Fibroblast of villous mesenchyme (primary cell): Measurements from ENCODE around the gene MLF1. TPM values are rescaled to one million over a fixed set of nuclear protein-coding genes. Genes with fewer than 3 reads are reported as not detected.

Experiments used
- DNase-seq: peaks from one replicate; pipeline ENCODE4 v3.0.0-alpha.2; 2010; ENCODE audit warnings: low read depth
- H3K4me3 ChIP-seq: 2 replicates; pipeline ENCODE4 v1.5.1; 2011; ENCODE audit warnings: low read depth, mild to moderate bottlenecking, low read length
- CTCF ChIP-seq: IDR thresholded peaks from 2 replicates; pipeline ENCODE4 v1.5.1; 2012; ENCODE audit warnings: low read depth, mild to moderate bottlenecking, low read length; ENCODE audit not compliant: insufficient read depth
- total RNA-seq: library from RNA; depleted of rRNA; stranded (reverse); fragments of >200 nt; gene quantifications from 2 replicates; pipeline ENCODE4 v1.2.3, GENCODE V29; 2012

Gene MLF1
- total RNA-seq, 1 donor, result 8.2 TPM

- H3K4me3 ChIP-seq, result no peak overlapping the region
- DNase-seq, result peak; percentile 7
- TF ChIP-seq CTCF, result no peak
These were observed 2.7 kb downstream of the MLF1 start for GRCh38 chr3:158573714-158574113.

- TF ChIP-seq CTCF, result no peak
- no peak for DNase-seq
- H3K4me3 ChIP-seq, result no peak overlapping the region
These were observed 3.7 kb downstream of the MLF1 start for GRCh38 chr3:158574646-158575045.

- DNase-seq, result no peak
- no peak overlapping the region for H3K4me3 ChIP-seq
- TF ChIP-seq CTCF, result no peak
These were observed 19.2 kb downstream of the MLF1 start for GRCh38 chr3:158590223-158590622.

GRCh38 chr3:158600787-158601186, 29.8 kb downstream of the MLF1 start:
- TF ChIP-seq CTCF, result no peak
- no peak for DNase-seq

GRCh38 chr3:158602227-158602626, 31.2 kb downstream of the MLF1 start:
- DNase-seq, result no peak
- no peak overlapping the region for H3K4me3 ChIP-seq
- no peak for TF ChIP-seq CTCF

More at GRCh38 chr3:158600787-158601186, 29.8 kb downstream of the MLF1 start:
- H3K4me3 ChIP-seq, result no peak overlapping the region

- H3K4me3 ChIP-seq, result no peak overlapping the region
- no peak for DNase-seq
- no peak for TF ChIP-seq CTCF
These were observed 47.2 kb downstream of the MLF1 start for GRCh38 chr3:158617982-158618875.
